ENCODE results near the gene OPALIN.

- TF ChIP-seq CTCF (IDR thresholded peaks at IDR 0.05) (no peak), POLR2AphosphoS5 (IDR thresholded peaks at IDR 0.05) (no peak), POLR2A (IDR thresholded peaks at IDR 0.05) (no peak)
Observed at GRCh38 chr10:96322275-96322674, 36.5 kb downstream of the OPALIN start.

Data from breast epithelium (tissue), 3 donors.